Measurements from ENCODE around the gene NPVF.

The NPVF gene

GRCh38 chr7:25208525-25209221, 19.6 kb downstream of the NPVF start:
- DNase-seq (ENCODE audit: insufficient read length, low spot score) (no peak), FAIRE-seq (no peak)
- no peak for TF ChIP-seq POLR2A (IDR thresholded peaks at IDR 0.05; ENCODE audit: low read depth, low read length)

DNA sequence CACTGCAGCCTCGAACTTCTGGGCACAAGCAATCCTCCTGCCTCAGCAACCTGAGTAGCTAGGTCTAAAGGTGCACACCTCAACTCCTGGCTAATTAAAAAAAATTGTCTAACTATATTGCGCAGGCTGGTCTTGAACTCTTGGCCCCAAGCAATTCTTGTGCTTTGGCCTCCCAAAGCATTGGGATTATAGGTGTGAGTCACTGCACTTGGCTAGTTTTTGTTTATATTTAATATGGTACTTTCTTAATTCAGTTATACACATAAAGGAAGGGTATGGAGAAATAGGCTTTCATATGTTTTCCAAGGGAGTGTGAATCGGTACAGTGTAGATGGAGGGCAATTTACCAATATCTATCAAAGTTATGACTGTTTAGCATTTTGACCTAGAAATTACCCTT, 20.4 kb downstream of the NPVF start:
- TF ChIP-seq POLR2A (IDR thresholded peaks at IDR 0.05; ENCODE audit: low read depth, low read length), result no peak
- FAIRE-seq (no peak), DNase-seq (ENCODE audit: insufficient read length, low spot score) (no peak)

DNA sequence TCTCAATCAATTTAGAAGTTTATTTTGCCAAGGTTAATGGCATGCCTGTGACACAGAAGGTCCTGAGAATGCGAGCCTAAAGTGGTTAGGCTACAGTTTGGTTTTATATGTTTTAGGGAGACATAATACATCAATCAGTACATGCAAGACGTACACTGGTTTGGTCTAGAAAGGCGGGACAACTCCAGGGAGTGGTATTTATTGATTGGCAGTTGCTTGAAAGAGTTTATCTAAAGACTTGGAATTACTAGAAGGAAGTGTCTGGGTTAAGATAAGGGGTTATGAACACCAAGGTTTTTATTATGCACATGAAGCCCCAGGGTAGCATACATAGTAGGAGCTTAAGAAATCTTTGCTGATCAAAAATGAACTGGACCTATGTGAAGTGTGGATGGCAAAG, 21.5 kb downstream of the NPVF start:
- FAIRE-seq (no peak), DNase-seq (ENCODE audit: insufficient read length, low spot score) (no peak)
- TF ChIP-seq POLR2A (IDR thresholded peaks at IDR 0.05; ENCODE audit: low read depth, low read length), result no peak

DNA sequence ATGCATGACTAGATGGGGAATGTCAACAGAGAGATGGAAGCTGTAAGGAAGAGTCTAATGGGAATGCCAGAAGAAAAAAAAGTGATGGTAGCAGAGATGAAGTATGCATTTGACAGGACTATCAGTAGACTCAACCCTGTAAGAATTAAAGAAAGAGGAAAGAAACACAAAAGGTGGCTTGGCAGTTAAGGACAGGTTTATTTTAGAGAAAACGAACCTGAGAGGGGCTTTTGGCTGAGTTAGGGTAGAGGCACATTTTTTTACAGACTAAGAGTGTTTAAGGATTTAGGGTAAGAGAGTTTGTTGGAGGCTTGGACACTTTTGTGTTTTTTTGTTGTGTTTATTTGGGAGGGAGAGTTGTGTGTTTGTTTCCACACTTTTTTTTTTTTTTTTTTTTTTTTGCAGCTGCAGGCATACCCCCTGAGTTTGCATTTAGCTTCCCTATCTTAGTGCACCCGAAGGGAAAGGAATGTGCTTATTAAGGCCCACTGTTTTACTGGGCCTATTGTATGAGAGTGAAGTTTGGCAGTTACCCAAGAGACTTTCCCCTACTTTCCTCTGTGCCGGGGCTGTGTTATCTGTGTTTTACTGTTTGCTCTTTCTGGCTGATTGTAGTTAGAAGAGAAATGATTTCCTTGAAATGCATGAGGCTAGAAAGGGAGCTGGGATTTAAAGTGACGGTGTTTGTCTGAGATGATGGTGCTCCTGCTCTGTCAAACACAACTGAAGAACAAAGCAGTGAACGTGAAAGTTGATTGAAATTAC, 32.0 kb downstream of the NPVF start:
- DNase-seq (ENCODE audit: insufficient read length, low spot score) (no peak), FAIRE-seq (no peak)
- TF ChIP-seq POLR2A (IDR thresholded peaks at IDR 0.05; ENCODE audit: low read depth, low read length), result no peak

GRCh38 chr7:25194036-25194435, 34.2 kb downstream of the NPVF start:
- no peak for DNase-seq (ENCODE audit: insufficient read length, low spot score)
- TF ChIP-seq POLR2A (IDR thresholded peaks at IDR 0.05; ENCODE audit: low read depth, low read length), result no peak
- no peak for FAIRE-seq

DNA sequence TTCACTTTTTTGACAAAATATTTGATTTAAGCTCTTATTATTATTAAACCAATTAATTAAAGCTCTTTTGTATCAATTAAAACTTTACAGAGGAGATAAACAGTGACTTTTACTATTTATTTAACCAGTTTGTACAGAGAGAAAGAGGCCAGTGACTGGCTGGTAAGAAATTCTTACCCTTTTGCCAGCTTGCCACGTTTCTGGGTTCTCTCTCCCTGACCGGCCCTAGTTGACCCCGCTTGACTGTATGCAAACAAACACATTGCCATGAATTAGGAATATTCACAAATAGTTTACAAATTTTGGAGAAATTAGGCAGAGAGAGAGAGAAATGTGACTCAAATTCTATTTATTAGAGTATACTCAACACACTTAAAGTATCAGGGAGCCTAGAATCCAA, 36.2 kb downstream of the NPVF start:
- FAIRE-seq (no peak), DNase-seq (ENCODE audit: insufficient read length, low spot score) (no peak)
- no peak for TF ChIP-seq POLR2A (IDR thresholded peaks at IDR 0.05; ENCODE audit: low read depth, low read length)

DNA sequence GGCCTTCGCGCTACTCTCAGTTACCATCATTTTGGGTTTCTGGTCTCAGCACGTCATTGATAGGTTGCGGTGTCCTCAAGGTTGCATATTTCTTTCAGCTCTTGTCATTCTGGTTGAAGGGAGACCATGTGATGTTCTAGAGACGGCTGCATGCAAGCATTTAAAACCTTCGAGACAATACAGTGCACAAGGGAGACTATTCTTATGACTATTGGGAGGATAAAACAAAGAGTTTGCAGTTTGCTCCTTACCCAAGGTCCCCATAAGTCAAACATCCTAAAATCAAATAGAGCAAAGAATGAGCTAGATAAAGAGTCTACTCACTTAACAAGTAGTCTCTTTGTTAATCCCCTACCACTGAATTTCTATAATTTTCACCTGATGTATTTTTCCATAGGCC, 39.1 kb downstream of the NPVF start:
- no peak for TF ChIP-seq POLR2A (IDR thresholded peaks at IDR 0.05; ENCODE audit: low read depth, low read length)
- no peak for FAIRE-seq

DNA sequence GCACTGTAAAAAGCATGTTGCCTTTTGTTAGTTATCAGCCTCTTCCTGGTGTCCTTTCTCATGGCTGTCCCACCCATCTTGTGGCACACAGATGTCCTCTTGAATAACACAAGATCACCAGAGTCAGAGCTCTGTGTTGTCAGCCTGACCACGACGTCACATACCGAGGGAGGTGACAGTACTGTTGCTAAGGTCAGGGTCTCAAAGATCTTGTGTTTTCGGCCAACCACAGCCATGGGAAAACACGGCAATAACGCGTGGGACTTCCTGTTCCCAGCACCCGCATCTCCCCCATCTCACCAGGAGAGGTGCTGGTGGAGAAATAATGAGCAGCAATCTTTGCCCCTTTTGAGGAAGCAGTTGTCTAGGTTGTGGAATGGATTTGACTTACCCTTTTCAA, 40.4 kb downstream of the NPVF start:
- FAIRE-seq (no peak), DNase-seq (ENCODE audit: insufficient read length, low spot score) (no peak)
- no peak for TF ChIP-seq POLR2A (IDR thresholded peaks at IDR 0.05; ENCODE audit: low read depth, low read length)

More for the DNA sequence above, 39.1 kb downstream of the NPVF start:
- no peak for DNase-seq (ENCODE audit: insufficient read length, low spot score)

DNA sequence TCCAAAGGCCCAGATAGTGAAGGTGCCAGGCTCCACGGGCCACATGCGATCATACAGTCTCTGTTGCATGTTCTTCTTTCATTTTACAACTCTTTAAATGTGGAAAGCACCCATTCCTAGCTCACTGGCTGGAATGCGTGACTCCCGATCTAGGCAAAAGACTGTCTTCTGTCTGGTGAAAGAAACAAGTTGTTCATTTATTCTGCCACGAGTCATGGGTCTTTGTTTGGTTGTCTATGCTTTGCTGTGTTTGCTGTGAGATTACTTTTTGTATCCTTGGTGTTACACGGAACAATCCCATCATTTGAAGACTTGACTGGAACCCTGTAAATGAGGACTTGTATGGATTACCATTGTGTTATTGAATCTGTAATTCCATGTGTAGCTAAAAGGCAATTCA, 41.9 kb downstream of the NPVF start:
- TF ChIP-seq POLR2A (IDR thresholded peaks at IDR 0.05; ENCODE audit: low read depth, low read length), result no peak
- DNase-seq (ENCODE audit: insufficient read length, low spot score) (no peak), FAIRE-seq (no peak)

DNA sequence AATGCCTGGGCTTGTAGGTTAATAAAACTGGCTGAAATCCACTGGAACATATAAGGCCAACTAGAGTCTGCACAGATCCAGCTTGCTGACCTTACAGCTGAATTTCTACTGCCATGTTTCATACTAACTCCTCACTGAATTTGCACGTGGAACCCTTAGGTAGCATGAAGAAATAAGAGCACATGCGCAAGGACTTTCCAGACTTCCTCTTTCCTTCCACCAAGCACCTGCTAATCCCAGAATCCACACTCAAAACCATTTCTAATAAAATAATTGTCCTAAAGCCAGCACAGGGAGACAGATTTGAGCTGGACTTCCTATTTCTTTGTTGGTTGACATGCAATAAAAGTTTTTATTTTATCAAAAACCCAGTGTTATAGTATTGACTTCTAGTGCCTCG, 46.8 kb downstream of the NPVF start:
- no peak for DNase-seq (ENCODE audit: insufficient read length, low spot score)
- no peak for TF ChIP-seq POLR2A (IDR thresholded peaks at IDR 0.05; ENCODE audit: low read depth, low read length)
- no peak for FAIRE-seq

DNA sequence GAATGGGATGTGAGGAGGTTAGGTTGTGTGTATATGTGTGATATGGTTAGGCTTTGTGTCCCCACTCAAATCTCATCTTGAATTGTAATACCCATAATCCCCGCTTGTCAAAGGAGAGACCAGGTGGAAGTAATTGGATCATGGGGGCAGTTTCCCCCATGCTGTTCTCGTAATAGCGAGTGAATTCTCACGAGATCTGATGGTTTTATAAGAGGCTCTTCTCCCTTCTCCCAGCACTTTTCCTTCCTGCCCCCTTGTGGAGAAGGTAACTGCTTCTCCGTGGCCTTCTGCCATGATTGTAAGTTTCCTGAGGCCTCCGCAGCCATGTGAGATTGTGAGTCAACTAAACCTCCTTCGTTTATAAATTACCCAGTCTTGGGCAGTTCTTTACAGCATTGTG, 47.3 kb downstream of the NPVF start:
- DNase-seq (ENCODE audit: insufficient read length, low spot score) (no peak), FAIRE-seq (no peak)
- no peak for TF ChIP-seq POLR2A (IDR thresholded peaks at IDR 0.05; ENCODE audit: low read depth, low read length)

- no peak for TF ChIP-seq POLR2A (IDR thresholded peaks at IDR 0.05; ENCODE audit: low read depth, low read length)
- FAIRE-seq (no peak), DNase-seq (ENCODE audit: insufficient read length, low spot score) (no peak)
These were observed 47.7 kb downstream of the NPVF start for GRCh38 chr7:25180592-25180923.

GRCh38 chr7:25179771-25180591, 48.3 kb downstream of the NPVF start:
- TF ChIP-seq POLR2A (IDR thresholded peaks at IDR 0.05; ENCODE audit: low read depth, low read length), result peak; percentile 34; the same call in 1 of the 2 replicates
- FAIRE-seq, result no peak
- DNase-seq (ENCODE audit: insufficient read length, low spot score), result peak; percentile 87

GRCh38 chr7:25179325-25179724, 49.0 kb downstream of the NPVF start:
- TF ChIP-seq POLR2A (IDR thresholded peaks at IDR 0.05; ENCODE audit: low read depth, low read length), result no peak
- FAIRE-seq (no peak), DNase-seq (ENCODE audit: insufficient read length, low spot score) (no peak)

Data from H54 (cell line).